ENCODE data around the gene CHST7. TPM values are rescaled to one million over a fixed set of nuclear protein-coding genes. Genes with fewer than 3 reads are reported as not detected.

CHST7 gene
- total RNA-seq, 2 donors from 2014 or later, result 2.0 to 2.9 TPM

GRCh38 chrX:46628460-46629371 lies 55.2 kb downstream of the CHST7 start:
- peak; percentile 77 for ATAC-seq
- Mint-ChIP-seq H3K4me1 (ENCODE audit: low read depth in 2 of 2) (peaks cover 8 to 14% of the 10 kb centered on the region in 2 donors), H3K27ac (peak overlapping the region; percentile 35 to 49), H3K36me3 (no peaks in the 10 kb centered on the region), H3K27me3 (peaks cover 0 to 30% of the 10 kb centered on the region in 2 donors), H3K4me3 (peak overlapping the region; percentile 70), H3K9me3 (no peaks in the 10 kb centered on the region)
- DNase-seq (ENCODE audit: low spot score), result no peak

GRCh38 chrX:46630141-46630540 lies 56.6 kb downstream of the CHST7 start:
- Mint-ChIP-seq H3K27ac (no peak overlapping the region), H3K4me1 (ENCODE audit: low read depth in 2 of 2) (peaks cover 15 to 22% of the 10 kb centered on the region in 2 donors), H3K9me3 (no peaks in the 10 kb centered on the region), H3K36me3 (no peaks in the 10 kb centered on the region), H3K27me3 (peaks cover 0 to 33% of the 10 kb centered on the region in 2 donors), H3K4me3 (no peak overlapping the region)
- DNase-seq (ENCODE audit: low spot score) (no peak), ATAC-seq (no peak)

- DNase-seq (ENCODE audit: low spot score), result no peak
- Mint-ChIP-seq H3K4me1 (ENCODE audit: low read depth in 2 of 2) (peaks cover 20% of the 10 kb centered on the region in 2 donors), H3K27me3 (peaks cover 0 to 31% of the 10 kb centered on the region in 2 donors), H3K36me3 (no peaks in the 10 kb centered on the region), H3K9me3 (no peaks in the 10 kb centered on the region), H3K27ac (peak overlapping the region; percentile 29 to 71), H3K4me3 (peak overlapping the region; percentile 82)
- peak; percentile 48 to 67 for ATAC-seq
Measured at GRCh38 chrX:46634577-46634976, 61.0 kb downstream of the CHST7 start.

DNA sequence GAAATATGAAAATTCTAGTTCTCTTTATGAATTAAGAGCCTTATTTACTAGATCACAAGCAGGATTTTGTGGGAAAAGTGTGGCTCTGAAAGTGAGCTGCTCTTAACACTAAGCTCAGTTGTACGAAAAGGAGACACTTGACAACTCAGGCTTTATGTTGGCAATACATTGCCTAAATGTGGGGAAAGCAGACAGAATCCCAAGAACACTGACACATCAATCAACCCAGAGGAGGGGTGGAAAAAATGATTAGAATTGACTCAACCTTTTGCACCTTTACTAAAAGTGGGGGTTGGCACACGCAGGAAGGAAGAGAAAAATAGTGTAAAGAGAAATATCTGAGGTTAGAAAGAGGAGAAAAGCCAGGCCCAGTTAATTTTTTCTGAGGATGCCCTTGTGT lies 61.6 kb downstream of the CHST7 start:
- Mint-ChIP-seq H3K9me3 (no peaks in the 10 kb centered on the region), H3K27me3 (peaks cover 0 to 27% of the 10 kb centered on the region in 2 donors), H3K27ac (peak overlapping the region; percentile 29 to 71), H3K4me1 (ENCODE audit: low read depth in 2 of 2) (peaks cover 20% of the 10 kb centered on the region in 2 donors), H3K4me3 (peak overlapping the region; percentile 82), H3K36me3 (no peaks in the 10 kb centered on the region)
- DNase-seq (ENCODE audit: low spot score) (no peak), ATAC-seq (peak; percentile 15 to 29)

- no peaks in the 10 kb centered on the region for H3K36me3 Mint-ChIP-seq
- ATAC-seq (peak; percentile 52 to 70), DNase-seq (ENCODE audit: low spot score) (no peak)
- peak overlapping the region; percentile 50 for H3K4me3 Mint-ChIP-seq
- no peaks in the 10 kb centered on the region for H3K9me3 Mint-ChIP-seq
- peaks cover 20% of the 10 kb centered on the region in 2 donors for H3K4me1 Mint-ChIP-seq (ENCODE audit: low read depth in 2 of 2)
- peak overlapping the region in 1 of 2 donors; percentile 53 for H3K27ac Mint-ChIP-seq
- peaks cover 0 to 22% of the 10 kb centered on the region in 2 donors for H3K27me3 Mint-ChIP-seq
Measured at GRCh38 chrX:46636223-46636622, 62.7 kb downstream of the CHST7 start.

GRCh38 chrX:46637938-46638337 lies 64.4 kb downstream of the CHST7 start:
- ATAC-seq (peak; percentile 73 to 84), DNase-seq (ENCODE audit: low spot score) (no peak)
- Mint-ChIP-seq H3K27me3 (peaks cover 0 to 14% of the 10 kb centered on the region in 2 donors), H3K9me3 (no peaks in the 10 kb centered on the region), H3K36me3 (no peaks in the 10 kb centered on the region), H3K4me1 (ENCODE audit: low read depth in 2 of 2) (peaks cover 20 to 27% of the 10 kb centered on the region in 2 donors), H3K27ac (no peak overlapping the region), H3K4me3 (no peak overlapping the region)

- Mint-ChIP-seq H3K36me3 (no peaks in the 10 kb centered on the region), H3K9me3 (no peaks in the 10 kb centered on the region), H3K4me3 (no peak overlapping the region), H3K27me3 (peaks cover 0 to 8% of the 10 kb centered on the region in 2 donors), H3K27ac (no peak overlapping the region), H3K4me1 (ENCODE audit: low read depth in 2 of 2) (peaks cover 0 to 6% of the 10 kb centered on the region in 2 donors)
- DNase-seq (ENCODE audit: low spot score) (no peak), ATAC-seq (peak; percentile 43 to 49)
Measured at GRCh38 chrX:46642145-46642544, 68.6 kb downstream of the CHST7 start.

DNA sequence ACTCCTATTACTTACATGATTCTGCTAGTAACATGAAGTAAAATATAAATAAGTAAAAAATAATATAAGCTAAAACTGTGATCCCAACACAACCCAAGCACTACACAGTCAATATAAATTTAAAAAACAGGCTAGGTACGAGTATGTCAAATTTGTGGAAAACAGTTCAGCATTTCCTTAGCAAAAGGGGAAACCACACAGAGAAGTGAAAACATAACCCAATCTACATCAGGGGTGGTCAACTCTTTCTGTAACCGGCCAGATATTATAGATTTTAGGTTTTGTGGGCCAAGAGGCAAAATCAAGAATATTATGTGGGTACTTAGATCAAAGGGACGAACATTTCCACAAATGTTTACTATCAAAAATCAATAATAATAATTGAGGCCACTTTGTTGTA lies 70.1 kb downstream of the CHST7 start:
- DNase-seq (ENCODE audit: low spot score) (no peak), ATAC-seq (no peak)
- H3K4me3 Mint-ChIP-seq, result no peak overlapping the region
- peaks cover 0 to 18% of the 10 kb centered on the region in 2 donors for H3K27me3 Mint-ChIP-seq
- no peak overlapping the region for H3K27ac Mint-ChIP-seq
- H3K4me1 Mint-ChIP-seq (ENCODE audit: low read depth in 2 of 2), result peaks cover 0 to 6% of the 10 kb centered on the region in 2 donors
- H3K9me3 Mint-ChIP-seq, result no peaks in the 10 kb centered on the region
- H3K36me3 Mint-ChIP-seq, result no peaks in the 10 kb centered on the region

DNA sequence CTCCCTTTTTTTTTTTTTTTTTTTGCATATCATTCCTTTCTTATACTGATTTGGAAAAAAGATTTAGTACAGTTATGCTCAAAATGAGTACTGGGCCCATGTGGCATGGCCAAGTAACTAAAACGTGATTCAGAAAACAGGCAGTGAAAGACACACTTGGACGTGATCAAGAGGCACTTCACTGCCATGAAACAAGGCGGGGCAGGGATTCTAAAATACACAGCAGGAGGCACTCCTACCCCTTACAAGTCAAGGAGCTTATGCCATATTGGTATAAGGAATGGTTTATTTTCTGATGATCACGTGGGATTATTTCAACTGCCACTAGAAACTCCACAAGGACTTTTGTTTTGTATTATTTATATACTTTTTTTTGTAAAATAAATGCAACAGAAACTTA lies 72.0 kb downstream of the CHST7 start:
- Mint-ChIP-seq H3K4me3 (no peak overlapping the region), H3K27me3 (peaks cover 0 to 22% of the 10 kb centered on the region in 2 donors), H3K4me1 (ENCODE audit: low read depth in 2 of 2) (peaks cover 0 to 6% of the 10 kb centered on the region in 2 donors), H3K27ac (no peak overlapping the region), H3K36me3 (no peaks in the 10 kb centered on the region), H3K9me3 (no peaks in the 10 kb centered on the region)
- ATAC-seq (no peak), DNase-seq (ENCODE audit: low spot score) (no peak)

- peaks cover 0 to 22% of the 10 kb centered on the region in 2 donors for H3K27me3 Mint-ChIP-seq
- ATAC-seq (no peak), DNase-seq (ENCODE audit: low spot score) (no peak)
- H3K9me3 Mint-ChIP-seq, result no peaks in the 10 kb centered on the region
- no peak overlapping the region for H3K4me3 Mint-ChIP-seq
- peaks cover 0 to under 1% of the 10 kb centered on the region in 2 donors for H3K4me1 Mint-ChIP-seq (ENCODE audit: low read depth in 2 of 2)
- no peak overlapping the region for H3K27ac Mint-ChIP-seq
- H3K36me3 Mint-ChIP-seq, result no peaks in the 10 kb centered on the region
Measured at GRCh38 chrX:46647251-46647650, 73.7 kb downstream of the CHST7 start.

Other genes with a start within 250 kb of the CHST7 start
- 1 to 10 TPM; 2.2 to 4.4 TPM for gene ZNF674, start 28.3 kb upstream of the CHST7 start, total RNA-seq
- 1 to 10 TPM; 1.6 to 3.7 TPM for gene SLC9A7, start 185.4 kb downstream of the CHST7 start, total RNA-seq

Measured in natural killer cell treated with Interleukin-12 subunit alpha and Interleukin-12 subunit beta and Interleukin-15 and Interleukin-18, amount 100 ng/mL, for 72 hours (primary cell).